Spinal cord (tissue), 10 donors: ENCODE measurements around the gene VPS37C. TPM values are rescaled to one million over a fixed set of nuclear protein-coding genes. Genes with fewer than 3 reads are reported as not detected.

Source experiments
- DNase-seq, 6 donors: peaks; one replicate each; pipeline versions ENCODE4 v3.0.0 to v3.0.0-alpha.2; 2013 to 2015; ENCODE audit warnings: low spot score in 6 of 6, low read depth in 4 of 6
- H3K27ac ChIP-seq: one replicate; pipeline ENCODE4 v1.5.1; 2013; ENCODE audit warnings: low read depth, low read length, control low read depth
- H3K27me3 ChIP-seq: one replicate; pipeline ENCODE4 v1.6.1; 2013; ENCODE audit warnings: low read length; ENCODE audit not compliant: control insufficient read depth, insufficient read depth
- H3K36me3 ChIP-seq: one replicate; pipeline ENCODE4 v1.6.1; 2013; ENCODE audit warnings: low read length; ENCODE audit not compliant: control insufficient read depth, insufficient read depth
- H3K4me1 ChIP-seq: one replicate; pipeline ENCODE4 v1.6.1; 2013; ENCODE audit warnings: low read length; ENCODE audit not compliant: control insufficient read depth, insufficient read depth
- H3K4me3 ChIP-seq: one replicate; pipeline ENCODE4 v1.5.1; 2013; ENCODE audit warnings: low read depth, low read length, control low read depth
- H3K9me3 ChIP-seq: one replicate; pipeline ENCODE4 v1.6.1; 2013; ENCODE audit warnings: low read length; ENCODE audit not compliant: control insufficient read depth, insufficient read depth
- WGBS: methylation state at CpG from one replicate; pipeline ENCODE4 v1.1.5; 2013; ENCODE audit warnings: missing lambda C conversion rate; ENCODE audit not compliant: insufficient coverage; 5-methylcytosine and 5-hydroxymethylcytosine counted together
- polyA plus RNA-seq, 2 donors: library from polyadenylated mRNA; unstranded; fragments of 120-200 nt; gene quantifications; one replicate each; pipeline ENCODE4 v1.2.1, GENCODE V29; 2013; ENCODE audit not compliant: insufficient read length in 2 of 2
- total RNA-seq, 2 donors: library from RNA; depleted of rRNA in 1 of 2; stranded (reverse); fragments of 120-200 nt in 1 of 2; fragments of >200 nt in 1 of 2; gene quantifications; one replicate each; pipeline versions ENCODE4 v1.2.3 to v1.2.4, GENCODE V29; 2013 to 2014
- donor health status: healthy.

The VPS37C gene
- total and polyA plus RNA-seq, 4 donors: 4.8 to 16.5 (median 12.7) TPM

DNA sequence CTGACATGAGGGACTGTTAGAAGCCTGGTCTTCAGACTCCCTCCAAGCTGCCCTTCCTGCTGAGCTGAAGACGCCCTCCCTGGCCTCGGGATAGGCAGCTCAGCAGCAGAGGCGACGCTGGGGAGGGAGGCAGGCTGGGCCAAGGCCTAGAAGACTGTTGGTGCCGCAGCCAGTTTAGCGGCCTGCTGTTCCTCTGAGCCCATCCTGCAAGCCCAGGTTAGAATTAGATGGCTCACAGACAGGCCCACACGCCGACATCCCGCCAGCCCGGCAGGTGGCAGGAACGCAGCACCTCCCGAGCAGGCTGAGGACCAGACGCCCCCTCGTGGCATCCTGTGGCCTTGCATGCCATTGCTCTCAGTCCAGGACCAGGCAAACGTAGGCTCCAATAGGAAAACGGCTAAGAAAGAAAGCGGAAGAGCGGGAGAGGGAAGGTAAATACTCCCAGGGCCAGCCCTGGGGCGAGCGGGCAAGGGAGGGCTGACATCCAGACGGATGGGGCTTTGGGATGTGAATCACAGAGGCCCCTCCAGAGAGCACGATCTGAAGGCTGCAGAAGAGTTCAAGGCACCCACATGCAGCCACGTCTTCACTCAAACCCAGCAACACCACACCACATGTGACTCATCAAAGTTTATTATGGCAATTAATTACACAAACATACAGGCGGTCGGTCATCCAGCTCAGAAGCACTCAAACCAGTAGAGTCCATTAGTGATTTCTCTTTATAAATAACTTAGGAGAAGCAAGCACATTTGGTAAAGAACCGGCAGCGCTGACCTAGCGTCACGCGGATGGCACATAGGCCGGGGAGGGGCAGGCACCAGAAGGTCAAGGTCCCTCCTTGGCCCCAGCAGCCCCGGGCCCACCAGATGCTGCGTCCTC, 31.3 kb downstream of the VPS37C start:
- H3K4me1 ChIP-seq: peaks cover 48% of the 10 kb centered on the region
- 30% methylated on average over 31 of the region's 33 CpGs for WGBS
- no peaks in the 10 kb centered on the region for H3K9me3 ChIP-seq
- no peak overlapping the region for H3K4me3 ChIP-seq
- H3K27me3 ChIP-seq: no peaks in the 10 kb centered on the region
- peaks cover 43% of the 10 kb centered on the region for H3K36me3 ChIP-seq
- H3K27ac ChIP-seq: no peak overlapping the region
- DNase-seq: peak; percentile 68 to 97 (median 74)

DNA sequence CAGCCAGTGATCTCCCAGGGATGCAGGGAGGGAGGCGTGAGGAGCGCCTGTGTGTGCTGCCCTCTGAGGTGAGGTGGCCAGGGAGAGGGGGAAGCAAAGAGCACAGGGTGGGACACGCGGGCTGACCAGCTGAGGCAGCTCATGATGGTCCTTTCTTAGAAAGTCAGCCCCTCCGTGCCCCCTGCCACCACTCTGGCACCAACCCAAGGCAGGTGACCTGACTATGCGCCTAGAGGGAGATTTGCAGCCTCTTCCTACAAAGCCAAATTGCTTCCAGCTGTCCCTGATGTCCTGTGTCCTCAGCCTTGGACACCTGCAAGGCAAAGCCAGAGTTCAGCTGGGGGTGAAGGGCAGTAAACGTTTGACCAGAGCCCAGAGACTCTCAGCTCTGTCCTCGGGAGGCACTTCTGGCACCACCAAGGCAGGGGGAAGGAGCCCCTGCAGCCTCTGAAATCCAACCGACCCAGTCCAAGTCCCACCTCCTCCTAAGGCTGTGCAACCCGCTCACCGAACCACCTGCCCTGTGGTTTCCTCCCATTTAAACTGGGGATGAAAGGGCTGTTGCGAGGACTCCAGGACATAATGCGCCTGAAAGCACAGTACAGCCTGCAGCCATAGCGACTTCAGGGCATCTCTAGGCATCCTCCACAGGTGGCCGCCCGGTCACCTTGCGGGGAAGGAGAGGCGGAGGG, 32.1 kb downstream of the VPS37C start:
- Histone ChIP-seq H3K4me3 (no peak overlapping the region), H3K9me3 (no peaks in the 10 kb centered on the region), H3K4me1 (peaks cover 48% of the 10 kb centered on the region), H3K27ac (no peak overlapping the region), H3K36me3 (peaks cover 39% of the 10 kb centered on the region), H3K27me3 (no peaks in the 10 kb centered on the region)
- WGBS: 70% methylated on average over 15 of the region's 18 CpGs
- DNase-seq: no peak

DNA sequence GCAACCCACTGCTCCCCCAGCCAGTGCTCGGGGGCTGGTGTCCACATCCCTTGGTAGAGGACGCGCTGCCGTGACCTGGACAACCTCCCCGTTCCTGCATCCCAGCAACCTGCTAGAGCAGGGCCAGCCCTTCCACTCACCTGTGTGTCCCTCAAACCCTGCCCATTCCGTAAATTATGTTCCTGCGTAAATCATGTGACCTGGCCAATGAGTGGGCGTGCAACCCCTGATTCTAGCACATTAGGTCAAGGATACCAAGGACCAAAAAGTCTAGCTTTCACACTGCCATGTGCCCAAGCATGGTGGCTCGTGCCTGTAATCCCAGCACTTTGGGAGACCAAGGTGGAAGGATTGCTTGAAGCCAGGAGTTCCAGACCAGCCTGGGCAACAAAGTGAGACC, 33.2 kb downstream of the VPS37C start:
- Histone ChIP-seq H3K27me3 (no peaks in the 10 kb centered on the region), H3K9me3 (no peaks in the 10 kb centered on the region), H3K27ac (no peak overlapping the region), H3K4me3 (no peak overlapping the region), H3K4me1 (peaks cover 45% of the 10 kb centered on the region), H3K36me3 (peaks cover 31% of the 10 kb centered on the region)
- 76% methylated on average over 9 of the region's 9 CpGs for WGBS
- DNase-seq: no peak

DNA sequence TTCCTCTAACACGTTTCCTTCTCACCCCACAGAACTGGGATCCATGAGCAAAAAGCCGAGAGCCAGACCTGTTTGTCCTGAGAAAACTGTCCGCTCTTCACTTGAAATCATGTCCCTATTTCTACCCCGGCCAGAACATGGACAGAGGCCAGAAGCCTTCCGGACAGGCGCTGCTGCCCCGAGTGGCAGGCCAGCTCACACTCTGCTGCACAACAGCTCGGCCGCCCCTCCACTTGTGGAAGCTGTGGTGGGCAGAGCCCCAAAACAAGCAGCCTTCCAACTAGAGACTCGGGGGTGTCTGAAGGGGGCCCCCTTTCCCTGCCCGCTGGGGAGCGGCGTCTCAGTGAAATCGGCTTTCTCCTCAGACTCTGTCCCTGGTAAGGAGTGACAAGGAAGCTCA, 35.0 kb downstream of the VPS37C start:
- peak in 2 of 6 donors; percentile 28 to 77 for DNase-seq
- Histone ChIP-seq H3K36me3 (peaks cover 14% of the 10 kb centered on the region), H3K9me3 (no peaks in the 10 kb centered on the region), H3K27me3 (no peaks in the 10 kb centered on the region), H3K27ac (peak overlapping the region; percentile 42), H3K4me1 (peaks cover 50% of the 10 kb centered on the region), H3K4me3 (no peak overlapping the region)
- whole genome bisulfite sequencing: 29% methylated on average over 11 of the region's 14 CpGs

DNA sequence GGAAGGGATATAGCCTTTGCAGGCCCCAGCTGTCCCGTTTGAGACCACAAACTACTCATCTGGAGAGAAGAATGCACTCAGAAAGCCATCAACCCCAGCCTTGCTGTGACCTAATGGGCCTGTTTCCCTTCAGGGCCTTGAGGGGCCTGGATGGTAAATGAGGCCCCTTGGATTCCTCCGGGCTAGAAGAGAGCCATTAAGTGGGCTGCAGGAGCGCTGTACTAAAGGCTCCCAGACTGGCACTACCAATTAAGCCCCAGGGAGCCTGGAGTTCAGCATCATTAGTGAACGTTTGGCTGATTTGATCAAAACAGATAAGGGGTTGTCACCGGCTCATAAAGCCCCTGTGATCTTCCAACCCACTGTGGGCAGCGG, 35.9 kb downstream of the VPS37C start:
- 34% methylated on average over 4 of the region's 6 CpGs for WGBS
- H3K36me3 ChIP-seq: peaks cover 8% of the 10 kb centered on the region
- H3K4me1 ChIP-seq: peaks cover 59% of the 10 kb centered on the region
- H3K27ac ChIP-seq: no peak overlapping the region
- DNase-seq: peak in 1 of 6 donors; percentile 76
- H3K27me3 ChIP-seq: no peaks in the 10 kb centered on the region
- no peak overlapping the region for H3K4me3 ChIP-seq
- H3K9me3 ChIP-seq: no peaks in the 10 kb centered on the region

DNA sequence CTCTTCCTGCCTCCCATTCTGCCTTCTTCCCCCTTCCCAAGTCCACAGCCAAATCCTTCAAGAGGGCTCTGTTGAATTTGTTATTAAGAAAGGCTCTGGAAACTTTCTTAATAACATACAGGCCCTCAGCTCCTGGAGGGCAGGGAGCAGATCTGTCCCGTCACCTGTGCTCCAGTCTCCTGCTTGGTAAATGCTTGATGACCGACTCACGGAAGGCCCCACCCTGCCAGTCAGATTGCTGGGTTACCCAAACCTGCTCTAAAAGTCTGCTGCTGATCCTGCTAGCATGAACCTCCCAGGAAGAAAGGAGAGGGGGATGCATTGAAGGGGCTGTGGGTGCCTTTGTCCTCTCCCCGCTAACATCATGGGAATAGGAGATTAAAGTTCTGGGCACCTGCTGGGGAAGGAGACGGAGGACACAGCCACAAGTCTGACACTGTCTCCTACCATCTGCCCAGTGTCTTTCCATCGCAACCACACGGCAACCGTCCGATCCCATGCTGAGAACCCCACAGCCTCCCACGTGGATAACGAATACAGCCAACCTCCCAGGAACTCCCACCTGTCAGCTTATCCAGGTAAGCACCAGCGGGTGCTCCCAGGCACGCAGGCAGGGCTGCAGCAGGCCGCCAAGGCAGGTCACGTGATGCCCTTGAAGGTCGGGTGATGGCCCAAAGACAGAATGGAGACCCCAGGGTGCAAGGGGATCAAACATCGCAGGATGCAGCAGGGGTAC, 36.5 kb downstream of the VPS37C start:
- DNase-seq: no peak

DNA sequence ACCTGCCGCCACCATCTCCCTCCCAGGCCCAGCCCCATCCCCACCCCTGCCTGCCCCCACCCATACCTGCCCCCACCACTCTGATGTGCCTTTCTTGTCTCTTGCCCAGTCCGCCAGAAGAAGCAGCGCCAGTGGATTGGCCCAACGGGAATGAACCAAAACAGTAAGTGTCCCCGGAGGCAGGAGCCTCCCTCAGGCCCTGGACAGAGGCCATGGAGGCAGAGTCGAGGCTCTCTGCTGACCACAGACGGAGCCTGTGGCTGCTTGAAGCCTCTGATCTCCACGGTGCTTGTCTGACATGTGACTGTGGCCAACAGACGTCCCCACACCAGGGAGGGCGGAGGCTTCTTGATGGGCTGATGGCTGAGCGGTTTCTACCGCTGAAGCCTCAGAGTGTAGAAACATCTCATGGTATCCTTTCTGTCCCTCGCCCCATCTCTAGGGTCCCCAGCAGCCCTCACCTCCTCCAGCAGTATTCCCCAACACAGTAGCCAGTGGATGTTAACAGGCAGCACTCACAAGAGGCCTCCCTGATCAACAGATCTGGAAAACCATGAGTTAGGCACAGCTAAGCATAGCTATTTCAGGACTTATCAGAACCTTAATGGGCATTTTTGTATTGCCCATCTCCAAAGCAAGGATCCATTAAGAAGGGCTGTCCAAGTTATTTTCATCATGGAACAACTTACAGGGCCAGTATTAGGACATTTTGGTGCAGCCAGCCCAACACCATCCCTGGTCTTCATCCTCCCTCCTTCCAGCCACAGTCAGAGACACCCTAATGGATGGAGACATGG, 37.3 kb downstream of the VPS37C start:
- H3K9me3 ChIP-seq: no peaks in the 10 kb centered on the region
- no peak overlapping the region for H3K4me3 ChIP-seq
- H3K4me1 ChIP-seq: peaks cover 52% of the 10 kb centered on the region
- H3K36me3 ChIP-seq: peaks cover 6% of the 10 kb centered on the region
- H3K27me3 ChIP-seq: no peaks in the 10 kb centered on the region
- DNase-seq: no peak
- WGBS: 81% methylated on average over 13 of the region's 13 CpGs
- no peak overlapping the region for H3K27ac ChIP-seq

More for the DNA sequence above, 36.5 kb downstream of the VPS37C start:
- H3K36me3 ChIP-seq: peaks cover 8% of the 10 kb centered on the region
- 54% methylated on average over 16 of the region's 17 CpGs for WGBS
- no peaks in the 10 kb centered on the region for H3K9me3 ChIP-seq
- H3K4me1 ChIP-seq: peaks cover 57% of the 10 kb centered on the region
- H3K4me3 ChIP-seq: no peak overlapping the region
- H3K27ac ChIP-seq: no peak overlapping the region
- H3K27me3 ChIP-seq: no peaks in the 10 kb centered on the region

DNA sequence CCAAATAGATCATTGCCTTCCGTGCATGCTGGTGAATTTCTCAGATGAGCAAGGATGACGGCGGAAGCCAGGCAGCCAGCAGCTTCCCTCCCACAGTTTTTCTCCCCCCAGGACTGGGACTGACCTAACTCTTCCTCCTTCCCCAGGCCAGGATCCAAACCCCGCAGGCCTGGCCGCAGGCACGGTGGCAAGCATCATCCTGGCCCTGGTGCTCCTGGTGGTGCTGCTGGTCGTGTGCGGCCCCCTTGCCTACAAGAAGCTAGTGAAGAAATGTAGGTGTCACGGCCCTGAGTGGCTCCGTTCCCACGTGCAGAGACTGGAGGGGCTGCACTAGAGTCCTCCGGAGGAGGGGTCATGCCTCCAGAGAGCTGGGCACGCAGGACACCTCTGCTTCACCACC, 38.5 kb downstream of the VPS37C start:
- no peaks in the 10 kb centered on the region for H3K36me3 ChIP-seq

DNA sequence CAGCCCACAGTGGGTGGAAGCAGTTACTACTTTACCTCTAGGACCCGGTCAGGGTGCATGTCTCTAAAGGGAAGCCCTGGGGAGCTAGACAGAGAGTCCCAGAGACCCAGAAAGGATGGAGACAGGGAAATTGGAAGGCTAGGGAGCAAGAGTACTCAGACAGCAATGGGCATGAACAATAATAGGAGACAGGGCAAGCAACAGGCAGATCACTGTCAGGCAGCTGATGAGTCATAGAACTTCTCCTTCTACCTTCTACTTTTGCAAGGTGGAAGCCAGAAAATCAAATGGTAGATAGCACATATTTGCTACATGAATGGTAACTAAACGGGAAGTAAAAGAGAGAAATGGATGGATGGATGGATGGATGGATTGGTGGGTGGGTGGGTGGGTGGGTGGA, 39.3 kb downstream of the VPS37C start:
- DNase-seq: no peak
- 100% methylated on average over 1 of the region's 2 CpGs for WGBS
- no peak overlapping the region for H3K27ac ChIP-seq
- H3K9me3 ChIP-seq: no peaks in the 10 kb centered on the region
- H3K4me3 ChIP-seq: no peak overlapping the region
- H3K36me3 ChIP-seq: no peaks in the 10 kb centered on the region
- H3K4me1 ChIP-seq: peaks cover 44% of the 10 kb centered on the region
- H3K27me3 ChIP-seq: no peaks in the 10 kb centered on the region

More for the DNA sequence above, 38.5 kb downstream of the VPS37C start:
- Histone ChIP-seq H3K27ac (no peak overlapping the region), H3K4me1 (peaks cover 50% of the 10 kb centered on the region), H3K9me3 (no peaks in the 10 kb centered on the region), H3K4me3 (no peak overlapping the region), H3K27me3 (no peaks in the 10 kb centered on the region)
- 92% methylated on average over 12 of the region's 13 CpGs for WGBS
- DNase-seq: no peak
